WTC11 (cell line): ENCODE results near the gene CORO2B. TPM values are rescaled to one million over a fixed set of nuclear protein-coding genes. Genes with fewer than 3 reads are reported as not detected.

ENCODE experiments used
- ATAC-seq: fragments of 200-7000 bp; cut with Tn5 transposase; 2 replicates; pipeline ENCODE4 v1.10.0; 2021; ENCODE audit warnings: mild to moderate bottlenecking, moderate library complexity
- CTCF ChIA-PET: fragments of 300-600 bp; sonication (Branson Sonifier 250); formaldehyde crosslinking; loops from one replicate; lab custom pipeline; 2021; ENCODE audit warnings: antibody characterized with exemption; lab: Charles Lee
- POLR2A ChIA-PET: fragments of 350-600 bp; sonication (Branson Sonifier 250); formaldehyde crosslinking; loops from one replicate; lab custom pipeline; 2021; ENCODE audit warnings: antibody characterized with exemption; lab: Charles Lee
- DNase-seq: peaks from one replicate; pipeline ENCODE4 v3.0.0; 2021; ENCODE audit warnings: low spot score
- H3K27ac Mint-ChIP-seq: 2 replicates; pipeline ENCODE4 v1.8.0; 2021; ENCODE audit warnings: mixed read lengths
- H3K27me3 Mint-ChIP-seq: 2 replicates; pipeline ENCODE4 v1.8.0; 2021; ENCODE audit warnings: low read depth, mild to moderate bottlenecking, moderate library complexity, mixed read lengths
- H3K36me3 Mint-ChIP-seq: 2 replicates; pipeline ENCODE4 v1.8.0; 2021; ENCODE audit warnings: mixed read lengths
- H3K4me1 Mint-ChIP-seq: 2 replicates; pipeline ENCODE4 v1.8.0; 2022; ENCODE audit warnings: mixed read lengths
- H3K4me3 Mint-ChIP-seq: 2 replicates; pipeline ENCODE4 v1.8.0; 2021; ENCODE audit warnings: mild to moderate bottlenecking, moderate library complexity, mixed read lengths
- H3K9me3 Mint-ChIP-seq: 2 replicates; pipeline ENCODE4 v1.8.0; 2021; ENCODE audit warnings: mixed read lengths
- CREM ChIP-seq: sonication (generic); formaldehyde crosslinking; IDR thresholded peaks from 2 replicates; pipeline ENCODE4 v1.8.1; 2022; ENCODE audit warnings: mild to moderate bottlenecking, missing genetic modification reagents, moderate library complexity
- E2F4 ChIP-seq: sonication (generic); formaldehyde crosslinking; IDR thresholded peaks from 2 replicates; pipeline ENCODE4 v1.8.1; 2022; ENCODE audit warnings: low read depth, mild to moderate bottlenecking, moderate library complexity, missing genetic modification reagents, borderline replicate concordance
- ERG ChIP-seq: fragments of 250-450 bp; sonication (Bioruptor Pico); IDR thresholded peaks from 2 replicates; pipeline ENCODE4 v1.8.0; 2021; ENCODE audit warnings: mild to moderate bottlenecking
- ESRRA ChIP-seq: sonication (generic); formaldehyde crosslinking; IDR thresholded peaks from 2 replicates; pipeline ENCODE4 v1.8.1; 2022; ENCODE audit warnings: mild to moderate bottlenecking, missing genetic modification reagents, borderline replicate concordance
- FOXJ3 ChIP-seq: sonication (generic); formaldehyde crosslinking; IDR thresholded peaks from 2 replicates; pipeline ENCODE4 v1.9.0; 2021; ENCODE audit warnings: missing genetic modification reagents, mild to moderate bottlenecking, borderline replicate concordance
- GABPB1 ChIP-seq: sonication (generic); formaldehyde crosslinking; IDR thresholded peaks from 2 replicates; pipeline ENCODE4 v1.8.1; 2023; ENCODE audit warnings: mild to moderate bottlenecking, missing genetic modification reagents
- GRHL2 ChIP-seq: fragments of 250-450 bp; sonication (Bioruptor Pico); IDR thresholded peaks from 2 replicates; pipeline ENCODE4 v1.8.0; 2022; ENCODE audit warnings: mild to moderate bottlenecking, moderate library complexity; ENCODE audit not compliant: insufficient replicate concordance, severe bottlenecking
- HMGXB4 ChIP-seq: sonication (generic); formaldehyde crosslinking; IDR thresholded peaks from 2 replicates; pipeline ENCODE4 v1.8.1; 2023; ENCODE audit warnings: mild to moderate bottlenecking, moderate library complexity, missing genetic modification reagents
- IRF2 ChIP-seq: sonication (generic); formaldehyde crosslinking; IDR thresholded peaks from 2 replicates; pipeline ENCODE4 v1.8.0; 2022; ENCODE audit warnings: low read depth, missing genetic modification reagents, borderline replicate concordance
- JUN ChIP-seq: sonication (generic); formaldehyde crosslinking; IDR thresholded peaks from 2 replicates; pipeline ENCODE4 v1.8.0; 2023; ENCODE audit warnings: mild to moderate bottlenecking, missing genetic modification reagents
- KAT7 ChIP-seq: sonication (generic); formaldehyde crosslinking; IDR thresholded peaks from 2 replicates; pipeline ENCODE4 v1.8.1; 2023; ENCODE audit warnings: missing genetic modification reagents, mild to moderate bottlenecking, borderline replicate concordance
- MXD4 ChIP-seq: fragments of 250-450 bp; sonication (Bioruptor Pico); IDR thresholded peaks from 2 replicates; pipeline ENCODE4 v1.8.0; 2021; ENCODE audit warnings: mild to moderate bottlenecking, moderate library complexity, borderline replicate concordance
- NFYB ChIP-seq: sonication (generic); formaldehyde crosslinking; conservative IDR thresholded peaks from 2 replicates; pipeline ENCODE4 v1.8.0; 2022; ENCODE audit warnings: low read depth, missing genetic modification reagents
- NR1H2 ChIP-seq: sonication (generic); formaldehyde crosslinking; IDR thresholded peaks from 2 replicates; pipeline ENCODE4 v1.9.0; 2021; ENCODE audit warnings: mild to moderate bottlenecking, moderate library complexity, missing genetic modification reagents
- NR3C1 ChIP-seq: sonication (generic); formaldehyde crosslinking; conservative IDR thresholded peaks from 2 replicates; pipeline ENCODE4 v1.8.1; 2023; ENCODE audit warnings: low read depth, mild to moderate bottlenecking, missing genetic modification reagents
- RELA ChIP-seq: sonication (generic); formaldehyde crosslinking; IDR thresholded peaks from 2 replicates; pipeline ENCODE4 v1.8.1; 2022; ENCODE audit warnings: missing genetic modification reagents, mild to moderate bottlenecking, borderline replicate concordance
- RORB ChIP-seq: fragments of 250-450 bp; sonication (Bioruptor Pico); IDR thresholded peaks from 2 replicates; pipeline ENCODE4 v1.9.0; 2021; ENCODE audit warnings: mild to moderate bottlenecking
- SP1 ChIP-seq: sonication (generic); formaldehyde crosslinking; conservative IDR thresholded peaks from 2 replicates; pipeline ENCODE4 v1.8.1; 2022; ENCODE audit warnings: missing genetic modification reagents
- STAT6 ChIP-seq: sonication (generic); formaldehyde crosslinking; conservative IDR thresholded peaks from 2 replicates; pipeline ENCODE4 v1.8.1; 2023; ENCODE audit warnings: mild to moderate bottlenecking, low read depth, missing genetic modification reagents, moderate library complexity
- TCF7 ChIP-seq: sonication (generic); formaldehyde crosslinking; IDR thresholded peaks from 2 replicates; pipeline ENCODE4 v1.8.0; 2022; ENCODE audit warnings: mild to moderate bottlenecking, low read depth, missing genetic modification reagents, moderate library complexity
- TEAD1 ChIP-seq: sonication (generic); formaldehyde crosslinking; IDR thresholded peaks from 2 replicates; pipeline ENCODE4 v1.8.0; 2022; ENCODE audit warnings: mild to moderate bottlenecking, missing genetic modification reagents
- ZBTB43 ChIP-seq: sonication (generic); formaldehyde crosslinking; IDR thresholded peaks from 2 replicates; pipeline ENCODE4 v1.8.1; 2023; ENCODE audit warnings: mild to moderate bottlenecking, missing genetic modification reagents
- ZNF317 ChIP-seq: sonication (generic); formaldehyde crosslinking; IDR thresholded peaks from 2 replicates; pipeline ENCODE4 v1.8.1; 2023; ENCODE audit warnings: low read depth, mild to moderate bottlenecking, moderate library complexity, missing genetic modification reagents, borderline replicate concordance
- ZNF671 ChIP-seq: fragments of 250-450 bp; sonication (Bioruptor Pico); IDR thresholded peaks from 2 replicates; pipeline ENCODE4 v1.8.0; 2021; ENCODE audit warnings: mild to moderate bottlenecking
- total RNA-seq: library from RNA; stranded (reverse); gene quantifications from 3 replicates; pipeline ENCODE4 v1.2.3, GENCODE V29; 2021

The CORO2B gene
- total RNA-seq, 1 experiment from 2014 or later, result 4.9 TPM

GRCh38 chr15:68592054-68592453 lies 13.3 kb downstream of the CORO2B start:
- ATAC-seq (no peak), DNase-seq (no peak)
- TF ChIP-seq MXD4 (no peak), TEAD1 (CRISPR knock-in tag) (no peak), E2F4 (CRISPR knock-in tag) (no peak), NR3C1 (no peak), SP1 (CRISPR knock-in tag) (no peak), NR1H2 (CRISPR knock-in tag) (no peak), ESRRA (CRISPR knock-in tag) (no peak), GABPB1 (CRISPR knock-in tag) (no peak), JUN (CRISPR knock-in tag) (no peak), KAT7 (CRISPR knock-in tag) (no peak), TCF7 (no peak), ZBTB43 (CRISPR knock-in tag) (no peak), NFYB (CRISPR knock-in tag) (no peak), STAT6 (CRISPR knock-in tag) (no peak), ERG (CRISPR knock-in tag) (no peak), GRHL2 (CRISPR knock-in tag) (no peak), RELA (no peak)
- Mint-ChIP-seq H3K9me3 (no peaks in the 10 kb centered on the region), H3K27me3 (no peaks in the 10 kb centered on the region), H3K27ac (no peak overlapping the region), H3K36me3 (no peaks in the 10 kb centered on the region), H3K4me1 (peaks cover 30% of the 10 kb centered on the region), H3K4me3 (no peak overlapping the region)
- CTCF ChIA-PET, result no interaction called here
- POLR2A ChIA-PET, result no interaction called here

GRCh38 chr15:68592544-68592943 lies 13.8 kb downstream of the CORO2B start:
- CTCF ChIA-PET, result no interaction called here

More at GRCh38 chr15:68592544-68592943, 13.8 kb downstream of the CORO2B start:
- Mint-ChIP-seq H3K27me3 (no peaks in the 10 kb centered on the region), H3K4me3 (no peak overlapping the region), H3K4me1 (peaks cover 33% of the 10 kb centered on the region), H3K36me3 (no peaks in the 10 kb centered on the region), H3K27ac (no peak overlapping the region), H3K9me3 (no peaks in the 10 kb centered on the region)
- TF ChIP-seq HMGXB4, result no peak
- no peak for TF ChIP-seq ERG (CRISPR knock-in tag)
- TF ChIP-seq ZNF671 (CRISPR knock-in tag), result no peak
- no peak for TF ChIP-seq CREM (CRISPR knock-in tag)
- no peak for TF ChIP-seq IRF2 (CRISPR knock-in tag)
- no peak for TF ChIP-seq FOXJ3
- no peak for TF ChIP-seq RORB
- TF ChIP-seq ZNF317, result no peak
- TF ChIP-seq RELA, result no peak
- no peak for ATAC-seq
- DNase-seq, result no peak
- POLR2A ChIA-PET, result no interaction called here
